Activated T-cell treated with anti-CD3 and anti-CD28 coated beads, Interleukin-2, amount 50 U/mL, for 1 hour (primary cell): ENCODE results near the gene FAM153A.
"Not testable (repeated sequence)": the region's sequence is repeated elsewhere in the genome, so short reads cannot be mapped to it uniquely, and the experiment has no call there.

Source experiments
- DNase-seq: peaks from one replicate; pipeline ENCODE4 v3.0.0-alpha.2; 2020

The FAM153A gene

DNA sequence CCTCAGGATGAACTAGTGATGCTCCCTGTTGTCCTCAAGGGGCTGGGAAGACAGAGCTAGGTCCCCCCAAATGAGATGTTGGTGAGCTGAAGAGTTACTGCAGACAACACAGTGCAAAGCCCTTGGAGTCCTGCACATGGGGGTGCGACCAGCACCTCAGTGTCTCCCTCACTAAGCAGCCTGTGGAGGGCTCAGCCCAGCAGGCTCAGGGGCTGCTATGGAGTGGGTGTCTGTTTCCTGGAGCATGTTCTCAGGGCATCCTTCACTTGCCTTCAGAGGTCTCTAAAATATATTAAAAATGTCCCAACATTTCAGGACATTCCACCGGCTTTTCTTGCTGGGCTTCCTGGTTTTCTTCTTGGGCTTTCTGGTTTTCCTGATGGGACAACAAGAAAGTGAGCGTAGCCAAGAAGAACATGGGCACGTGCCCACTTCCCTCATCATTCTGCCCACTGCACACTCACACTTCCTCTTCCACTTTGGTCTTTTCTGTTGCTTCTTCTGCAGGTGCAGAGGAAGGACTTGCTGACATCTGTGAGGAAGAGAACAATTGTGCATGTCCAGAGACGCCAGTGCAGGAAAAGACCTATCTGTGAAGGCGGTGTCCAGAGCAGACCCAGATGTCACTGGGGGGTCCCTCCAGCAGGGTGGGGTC, 58.7 kb downstream of the FAM153A start:
- DNase-seq = not testable (repeated sequence)

DNA sequence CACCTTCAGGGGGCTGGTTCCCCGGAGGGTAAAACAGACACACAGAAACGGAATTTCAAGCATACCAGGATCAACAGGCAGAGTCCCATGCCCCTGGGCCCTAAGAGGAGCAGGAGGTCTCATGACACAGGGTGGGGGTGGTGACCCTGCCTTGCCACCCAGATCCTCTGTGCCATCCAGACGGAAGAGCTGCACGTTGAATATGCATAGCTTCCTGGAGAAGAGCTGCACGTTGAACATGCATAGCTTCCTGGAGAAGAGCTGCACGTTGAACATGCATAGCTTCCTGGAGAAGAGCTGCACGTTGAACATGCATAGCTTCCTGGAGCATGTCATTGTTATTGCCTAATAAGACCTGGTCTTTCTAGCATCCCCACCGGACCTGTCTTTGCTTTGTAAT, 59.9 kb downstream of the FAM153A start:
- DNase-seq = not testable (repeated sequence)

DNA sequence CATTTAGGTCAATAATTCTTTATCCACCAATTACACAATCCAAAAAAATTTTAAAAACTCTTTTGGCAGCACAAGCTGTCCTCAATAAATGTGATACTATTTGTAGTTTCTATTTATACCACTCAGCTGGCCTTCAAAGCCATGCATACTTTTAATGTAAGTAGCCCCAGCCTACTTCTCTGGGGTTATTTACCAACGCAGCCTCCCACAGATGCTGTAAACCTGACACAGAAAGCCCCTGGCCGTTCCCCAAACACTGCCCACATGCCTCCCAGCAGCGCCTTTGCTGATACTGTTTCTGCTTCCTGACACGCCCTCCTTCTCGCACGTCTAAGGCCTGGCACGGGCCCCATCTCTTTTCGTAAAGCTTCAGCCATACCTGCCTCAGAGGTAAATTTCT, 62.7 kb downstream of the FAM153A start:
- not testable (repeated sequence) for DNase-seq

DNA sequence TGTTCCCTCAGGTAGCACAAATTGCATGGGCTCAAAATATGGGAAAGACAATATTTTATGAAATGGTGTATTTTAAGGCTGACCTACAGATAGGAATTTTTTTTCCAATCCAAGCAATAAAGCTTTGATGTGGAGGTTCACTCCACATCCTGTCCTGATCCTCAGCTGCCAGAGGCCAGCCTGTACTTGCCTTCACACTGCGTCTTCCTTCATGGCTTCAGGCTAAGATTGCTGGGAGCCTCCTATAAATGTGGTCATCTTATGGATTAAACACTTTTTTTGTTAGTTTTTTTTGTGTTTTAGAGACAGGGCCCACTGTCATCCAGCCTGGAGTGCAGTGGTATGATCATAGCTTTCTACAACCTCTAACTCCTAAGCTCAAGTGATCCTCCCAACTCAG, 67.3 kb downstream of the FAM153A start:
- DNase-seq = not testable (repeated sequence)

DNA sequence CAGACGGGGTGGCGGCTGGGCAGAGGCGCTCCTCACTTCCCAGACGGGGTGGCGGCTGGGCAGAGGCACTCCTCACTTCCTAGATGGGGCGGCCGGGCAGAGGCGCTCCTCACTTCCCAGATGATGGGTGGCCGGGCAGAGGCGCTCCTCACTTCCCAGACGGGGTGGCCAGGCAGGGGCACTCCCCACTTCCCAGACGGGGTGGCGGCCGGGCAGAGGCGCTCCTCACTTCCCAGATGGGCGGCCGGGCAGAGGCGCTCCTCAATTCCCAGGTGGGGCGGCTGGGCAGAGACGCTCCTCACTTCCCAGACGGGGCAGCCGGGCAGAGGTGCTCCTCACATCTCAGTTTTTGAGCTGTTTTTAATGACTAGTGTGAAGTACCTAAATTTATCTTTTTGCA, 86.6 kb downstream of the FAM153A start:
- DNase-seq = not testable (repeated sequence)

DNA sequence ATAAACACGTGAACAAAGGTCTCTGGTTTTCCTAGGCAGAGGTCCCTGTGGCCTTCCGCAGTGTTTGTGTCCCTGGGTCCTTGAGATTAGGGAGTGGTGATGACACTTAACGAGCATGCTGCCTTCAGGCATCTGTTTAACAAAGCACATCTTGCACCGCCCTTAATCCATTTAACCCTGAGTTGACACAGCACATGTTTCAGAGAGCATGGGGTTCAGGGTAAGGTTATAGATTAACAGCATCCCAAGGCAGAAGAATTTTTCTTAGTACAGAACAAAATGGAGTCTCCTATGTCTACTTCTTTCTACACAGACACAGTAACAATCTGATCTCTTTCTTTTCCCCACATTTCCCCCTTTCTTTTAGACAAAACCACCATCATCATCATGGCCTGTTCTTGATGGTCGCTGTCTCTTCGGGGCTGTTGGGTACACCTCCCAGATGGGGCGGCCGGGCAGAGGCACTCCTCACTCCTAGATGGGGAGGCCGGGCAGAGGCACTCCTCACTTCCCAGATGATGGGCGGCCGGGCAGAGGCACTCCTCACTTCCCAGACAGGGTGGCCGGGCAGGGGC, 87.3 kb downstream of the FAM153A start:
- not testable (repeated sequence) for DNase-seq

DNA sequence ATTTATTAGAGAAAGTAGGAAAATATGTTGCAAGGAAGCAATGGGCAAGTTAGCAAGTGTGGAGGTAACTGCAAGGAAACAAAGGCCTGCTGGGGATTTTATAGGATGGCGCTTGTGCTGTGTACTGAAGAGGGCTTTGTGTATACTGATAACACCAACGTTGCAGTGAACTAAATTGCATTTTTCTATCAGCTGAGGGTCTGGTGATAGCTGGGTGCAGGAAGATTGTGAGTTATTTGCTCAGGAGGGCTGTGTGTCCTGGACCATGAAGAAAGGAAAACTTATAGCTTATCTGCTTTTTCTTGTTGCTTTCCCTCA, 88.2 kb downstream of the FAM153A start:
- not testable (repeated sequence) for DNase-seq

DNA sequence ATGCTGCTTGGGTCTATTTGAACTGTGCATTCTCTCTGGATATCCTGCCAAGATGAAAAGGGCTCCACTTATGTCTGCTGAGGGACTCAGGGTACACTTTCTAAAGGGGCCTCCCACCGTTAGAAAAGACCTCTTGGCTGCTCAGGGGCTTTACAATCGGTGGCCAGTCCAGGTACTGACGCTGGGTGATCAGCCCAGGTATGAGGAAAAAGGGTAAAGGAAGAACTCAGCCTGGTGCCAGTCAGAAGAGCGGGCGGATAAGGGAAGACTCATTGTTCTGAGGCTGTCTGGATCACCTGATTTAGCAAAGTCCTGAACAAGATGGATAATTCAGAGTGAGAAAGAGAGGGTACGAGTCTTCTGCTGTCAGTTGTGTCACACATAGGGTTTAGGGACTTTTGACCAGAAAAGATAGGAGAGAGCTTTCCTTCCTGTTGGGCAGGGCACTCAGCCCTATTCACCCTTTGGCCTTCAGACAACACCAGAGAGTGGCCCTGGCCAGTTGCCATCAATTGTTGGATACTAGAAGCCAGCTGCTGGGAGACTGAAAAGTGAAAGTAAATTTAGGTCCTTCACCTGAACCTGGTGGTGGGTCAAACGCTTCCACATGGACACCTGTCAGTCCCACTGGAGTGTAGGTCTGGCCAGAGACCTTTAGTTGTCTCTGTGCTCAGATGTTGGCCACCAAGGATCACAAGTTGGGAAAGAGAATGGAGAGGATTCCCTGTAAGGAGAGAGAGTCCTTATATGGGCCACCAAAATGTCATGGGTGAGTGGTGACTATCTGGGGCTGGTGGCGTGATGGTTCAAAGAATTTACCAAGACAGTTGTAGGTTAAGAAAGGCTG, 88.8 kb downstream of the FAM153A start:
- not testable (repeated sequence) for DNase-seq

DNA sequence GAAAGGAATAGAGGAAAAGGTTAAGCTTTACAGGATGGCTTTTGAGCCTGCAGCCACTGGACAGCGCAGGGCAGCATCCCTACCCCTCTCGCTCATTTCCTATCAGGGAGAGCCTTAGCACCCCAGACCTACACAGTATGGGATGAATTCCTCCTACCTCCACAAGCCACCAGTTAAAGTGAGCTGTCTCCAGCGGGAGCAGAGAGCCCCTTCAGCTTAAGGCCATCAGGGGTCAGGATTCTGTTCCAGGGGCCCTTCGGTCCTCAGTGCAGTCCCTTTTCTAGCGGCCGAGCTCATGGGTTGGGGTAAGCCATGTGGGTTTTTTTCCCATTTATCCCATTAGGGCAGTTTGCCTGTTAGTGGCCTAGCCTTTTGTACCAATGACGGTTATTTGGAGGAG, 89.7 kb downstream of the FAM153A start:
- not testable (repeated sequence) for DNase-seq

DNA sequence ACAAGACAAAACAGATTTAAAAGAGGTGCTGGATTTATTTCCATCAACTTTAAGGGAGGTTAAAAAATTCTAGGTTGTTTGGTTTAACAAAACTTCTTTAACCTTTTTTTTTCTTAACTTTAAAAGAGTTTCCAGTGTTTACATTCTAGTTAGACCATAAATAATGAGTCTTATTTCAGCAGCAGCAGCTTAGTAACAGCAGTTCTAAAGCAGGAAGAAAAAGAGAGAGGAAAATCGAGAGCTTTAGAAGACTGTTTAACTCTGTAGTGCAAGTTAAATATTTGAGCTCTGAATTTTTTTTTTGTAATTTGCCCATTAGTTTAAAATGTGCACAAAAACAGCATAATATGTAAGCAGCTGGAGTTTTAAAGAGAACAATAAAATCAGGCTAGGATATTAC, 90.2 kb downstream of the FAM153A start:
- DNase-seq = not testable (repeated sequence)

DNA sequence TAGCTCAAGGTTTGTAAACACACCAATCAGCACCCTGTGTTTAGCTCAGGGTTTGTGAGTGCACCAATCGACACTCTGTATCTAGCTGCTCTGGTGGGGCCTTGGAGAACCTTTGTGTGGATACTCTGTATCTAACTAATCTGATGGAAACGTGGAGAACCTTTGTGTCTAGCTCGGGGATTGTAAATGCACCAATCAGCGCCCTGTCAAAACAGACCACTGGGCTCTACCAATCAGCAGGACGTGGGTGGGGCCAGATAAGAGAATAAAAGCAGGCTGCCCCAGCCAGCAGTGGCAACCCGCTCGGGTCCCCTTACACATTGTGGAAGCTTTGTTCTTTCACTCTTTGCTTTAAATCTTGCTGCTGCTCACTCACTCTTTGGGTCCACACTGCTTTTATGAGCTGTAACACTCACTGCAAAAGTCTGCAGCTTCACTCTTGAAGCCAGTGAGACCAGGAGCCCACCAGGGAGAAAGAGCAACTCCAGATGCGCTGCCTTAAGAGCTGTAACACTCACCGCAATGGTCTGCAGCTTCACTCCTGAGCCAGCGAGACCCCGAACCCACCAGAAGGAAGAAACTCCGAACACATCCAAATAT, 93.6 kb downstream of the FAM153A start:
- DNase-seq = not testable (repeated sequence)

DNA sequence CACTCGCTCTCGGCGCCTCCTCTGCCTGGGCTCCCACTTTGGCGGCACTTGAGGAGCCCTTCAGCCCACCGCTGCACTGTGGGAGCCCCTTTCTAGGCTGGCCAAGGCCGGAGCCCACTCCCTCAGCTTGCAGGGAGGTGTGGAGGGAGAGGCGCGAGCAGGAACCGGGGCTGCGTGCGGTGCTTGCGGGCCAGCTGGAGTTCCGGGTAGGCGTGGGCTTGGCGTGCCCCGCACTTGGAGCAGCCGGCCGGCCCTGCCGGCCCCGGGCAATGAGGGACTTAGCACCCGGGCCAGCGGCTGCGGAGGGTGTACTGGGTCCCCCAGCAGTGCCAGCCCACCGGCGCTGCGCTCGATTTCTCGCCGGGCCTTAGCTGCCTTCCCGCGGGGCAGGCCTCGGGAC, 94.6 kb downstream of the FAM153A start:
- DNase-seq = not testable (repeated sequence)

DNA sequence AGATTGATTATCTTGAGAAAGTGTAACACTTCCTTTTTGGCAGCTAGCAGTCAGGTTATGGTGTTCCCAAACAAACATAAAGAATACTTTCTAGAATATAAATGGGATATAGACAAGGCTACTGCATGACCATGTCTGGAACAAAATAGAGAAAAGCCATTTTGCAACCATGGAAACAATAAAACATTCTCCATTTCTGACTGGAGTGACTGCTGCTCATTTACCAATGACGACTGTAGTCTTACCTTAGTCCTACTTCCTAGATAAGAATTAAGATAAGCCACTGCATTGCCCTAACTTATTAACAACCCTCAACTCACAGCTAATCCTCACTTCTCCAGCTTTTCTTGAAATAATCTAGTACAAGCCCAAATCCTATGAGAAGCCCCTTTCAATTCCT, 100.8 kb downstream of the FAM153A start:
- DNase-seq = not testable (repeated sequence)
